Stimulated activated CD4-positive, alpha-beta T cell treated with anti-CD3 and anti-CD28 coated beads, Interleukin-4, amount 100 ng/mL, for 48 hours (primary cell): ENCODE data around the gene HAUS7.
"Not testable (repeated sequence)": the region's sequence is repeated elsewhere in the genome, so short reads cannot be mapped to it uniquely, and the experiment has no call there.

Experiments
- DNase-seq, 2 donors: peaks; one replicate each; pipeline ENCODE4 v3.0.0-alpha.2; 2020; ENCODE audit warnings: low read depth in 2 of 2

HAUS7 gene

GRCh38 chrX:153408871-153409351 is 61.5 kb downstream of the HAUS7 start:
- DNase-seq: no peak

- no peak for DNase-seq
These were observed 62.1 kb downstream of the HAUS7 start for GRCh38 chrX:153408221-153408721.

GRCh38 chrX:153407736-153408135 is 62.6 kb downstream of the HAUS7 start:
- no peak for DNase-seq

GRCh38 chrX:153406903-153407302 is 63.5 kb downstream of the HAUS7 start:
- no peak for DNase-seq

GRCh38 chrX:153406011-153406410 is 64.4 kb downstream of the HAUS7 start:
- DNase-seq: no peak

- DNase-seq: no peak
These were observed 65.0 kb downstream of the HAUS7 start for GRCh38 chrX:153405426-153405825.

GRCh38 chrX:153404333-153404732 is 66.0 kb downstream of the HAUS7 start:
- DNase-seq: not testable (repeated sequence)

- DNase-seq: no peak
These were observed 69.1 kb downstream of the HAUS7 start, which contains the start of gene PNMA6E for GRCh38 chrX:153401133-153401764. Gene PNMA6E, minus strand, starts transcription at chrX:153401350. Its CDS starts 2,501 bp downstream, at chrX:153398849.

- DNase-seq: peak; percentile 48 to 64
These were observed 69.9 kb downstream of the HAUS7 start for GRCh38 chrX:153400146-153401132.

- no peak for DNase-seq
These were observed 72.0 kb downstream of the HAUS7 start for GRCh38 chrX:153398275-153398960.
